H1 (cell line): ENCODE measurements around the gene CFAP65. TPM values are rescaled to one million over a fixed set of nuclear protein-coding genes. Genes with fewer than 3 reads are reported as not detected.
A peak's percentile ranks its signal among the peaks of the same experiment; 100 is the strongest.

ENCODE experiments used
- CTCF ChIA-PET: fragments of 300-600 bp; sonication (Branson Sonifier 250); formaldehyde crosslinking; loops from one replicate; lab custom pipeline; 2021; ENCODE audit not compliant: partially characterized antibody; lab: Charles Lee
- POLR2A ChIA-PET: fragments of 300-600 bp; sonication (Branson Sonifier 250); formaldehyde crosslinking; loops from one replicate; lab custom pipeline; 2021; ENCODE audit warnings: inconsistent platforms; ENCODE audit not compliant: partially characterized antibody; lab: Charles Lee
- DNase-seq, 2 experiments: peaks; one replicate each; pipeline versions ENCODE4 v3.0.0 to v3.0.0-alpha.2; 2010 to 2022; ENCODE audit warnings: low spot score in 2 of 2, low read depth in 1 of 2, mixed read lengths in 1 of 2
- FAIRE-seq: peaks from 2 replicates; lab custom pipeline; 2011; peaks lifted over from hg19 to GRCh38; lab: Jason Lieb, UNC
- H2AFZ ChIP-seq: 2 replicates; pipeline ENCODE4 v1.8.1; 2012; ENCODE audit warnings: low read length, inconsistent platforms
- H2AK5ac ChIP-seq: 2 replicates; pipeline ENCODE4 v1.6.1; 2013; ENCODE audit warnings: low read depth, low read length
- H2BK120ac ChIP-seq: replicated peaks from 2 replicates; pipeline ENCODE3; 2013; ENCODE audit warnings: low read depth, low read length, inconsistent platforms
- H2BK12ac ChIP-seq: 2 replicates; pipeline ENCODE4 v1.6.1; 2013; ENCODE audit warnings: low read depth, low read length
- H2BK15ac ChIP-seq: 2 replicates; pipeline ENCODE4 v1.6.1; 2013; ENCODE audit warnings: low read length
- H2BK20ac ChIP-seq: 2 replicates; pipeline ENCODE4 v1.6.1; 2013; ENCODE audit warnings: low read length
- H2BK5ac ChIP-seq: 2 replicates; pipeline ENCODE4 v1.6.1; 2013; ENCODE audit warnings: low read depth, low read length
- H3K14ac ChIP-seq: 2 replicates; pipeline ENCODE4 v1.6.1; 2013; ENCODE audit warnings: inconsistent platforms; ENCODE audit not compliant: insufficient read length
- H3K18ac ChIP-seq: 2 replicates; pipeline ENCODE4 v1.6.1; 2013; ENCODE audit warnings: low read length; ENCODE audit errors: extremely low read depth
- H3K23ac ChIP-seq: 2 replicates; pipeline ENCODE4 v1.6.1; 2013; ENCODE audit warnings: inconsistent platforms; ENCODE audit not compliant: insufficient read length
- H3K23me2 ChIP-seq: 2 replicates; pipeline ENCODE4 v1.6.1; 2013; ENCODE audit warnings: low read depth, low read length
- H3K27ac ChIP-seq: 2 replicates; pipeline ENCODE4 v1.6.1; 2011; ENCODE audit warnings: low read depth, low read length, inconsistent platforms
- H3K27me3 ChIP-seq, 4 experiments: replicated peaks in 1 of 4; 1 replicate in 1 of 4; 2 replicates in 3 of 4; pipeline versions ENCODE4 v1.6.1 to v1.8.1; 2011 to 2013; ENCODE audit warnings: low read length in 3 of 4, mild to moderate bottlenecking in 3 of 4, inconsistent platforms in 2 of 4, mixed read lengths in 2 of 4, moderate library complexity in 1 of 4; ENCODE audit not compliant: control insufficient read depth in 3 of 4, insufficient read depth in 3 of 4; ENCODE audit errors: extremely low read depth in 1 of 4
- H3K36me3 ChIP-seq, 4 experiments: 2 replicates each; pipeline versions ENCODE4 v1.6.1 to v1.8.1; 2011 to 2013; ENCODE audit warnings: mild to moderate bottlenecking in 4 of 4, low read length in 3 of 4, moderate library complexity in 2 of 4, control low read depth in 1 of 4, inconsistent platforms in 1 of 4; ENCODE audit not compliant: insufficient read depth in 4 of 4, control insufficient read depth in 2 of 4
- H3K4ac ChIP-seq: replicated peaks from 2 replicates; pipeline ENCODE3; 2013; ENCODE audit warnings: low read length, low read depth, mixed read lengths, inconsistent platforms; ENCODE audit not compliant: insufficient read length
- H3K4me1 ChIP-seq, 4 experiments: replicated peaks in 1 of 4; 1 replicate in 1 of 4; 2 replicates in 3 of 4; pipeline versions ENCODE4 v1.6.1 to v1.8.1; 2011 to 2013; ENCODE audit warnings: low read length in 3 of 4, inconsistent platforms in 2 of 4, mixed read lengths in 1 of 4; ENCODE audit not compliant: insufficient read depth in 4 of 4, control insufficient read depth in 3 of 4
- H3K4me2 ChIP-seq, 2 experiments: 2 replicates each; pipeline versions ENCODE4 v1.6.1 to v1.8.1; 2011 to 2013; ENCODE audit warnings: low read depth in 2 of 2, low read length in 2 of 2, control low read depth in 1 of 2, inconsistent platforms in 1 of 2, mild to moderate bottlenecking in 1 of 2; ENCODE audit not compliant: insufficient read depth in 1 of 2
- H3K4me3 ChIP-seq, 4 experiments: fragments of 200-600, 300-600 bp in 1 of 4; sonication (generic), shearing (Covaris generic), sonication (Bioruptor Twin) in 1 of 4; 2 replicates each; pipeline versions ENCODE4 v1.5.1 to v1.8.1; 2011 to 2016; ENCODE audit warnings: low read length in 4 of 4, low read depth in 3 of 4, control low read depth in 2 of 4, inconsistent platforms in 2 of 4, mild to moderate bottlenecking in 2 of 4, mixed read lengths in 1 of 4, moderate library complexity in 1 of 4; ENCODE audit not compliant: insufficient read depth in 2 of 4; ENCODE audit errors: extremely low read depth in 1 of 4
- H3K56ac ChIP-seq: replicated peaks from 2 replicates; pipeline ENCODE3; 2013; ENCODE audit warnings: low read depth, mild to moderate bottlenecking, mixed read lengths, low read length, inconsistent platforms; ENCODE audit not compliant: insufficient read length
- H3K79me1 ChIP-seq: 2 replicates; pipeline ENCODE4 v1.6.1; 2013; ENCODE audit warnings: low read depth, low read length, control low read depth
- H3K79me2 ChIP-seq, 2 experiments: 2 replicates each; pipeline versions ENCODE4 v1.6.1 to v1.8.1; 2012 to 2013; ENCODE audit warnings: low read length in 2 of 2, mild to moderate bottlenecking in 2 of 2, inconsistent platforms in 1 of 2; ENCODE audit not compliant: insufficient read depth in 2 of 2, control insufficient read depth in 1 of 2
- H3K9ac ChIP-seq, 4 experiments: replicated peaks in 1 of 4; 1 replicate in 1 of 4; 2 replicates in 3 of 4; pipeline versions ENCODE4 v1.6.1 to v1.8.1; 2011 to 2013; ENCODE audit warnings: low read depth in 3 of 4, low read length in 3 of 4, control low read depth in 2 of 4, mild to moderate bottlenecking in 2 of 4, moderate library complexity in 2 of 4, inconsistent platforms in 1 of 4; ENCODE audit errors: extremely low read depth in 1 of 4
- H3K9me3 ChIP-seq, 2 experiments: 2 replicates each; pipeline versions ENCODE4 v1.6.1 to v1.8.1; 2012 to 2013; ENCODE audit warnings: mild to moderate bottlenecking in 2 of 2, moderate library complexity in 2 of 2, control low read depth in 1 of 2, inconsistent platforms in 1 of 2, low read depth in 1 of 2, low read length in 1 of 2, mixed read lengths in 1 of 2; ENCODE audit not compliant: insufficient read depth in 2 of 2
- H4K20me1 ChIP-seq, 2 experiments: replicated peaks in 1 of 2; 2 replicates each; pipeline versions ENCODE3 to v1.8.1; 2011 to 2013; ENCODE audit warnings: inconsistent platforms in 2 of 2, low read length in 2 of 2, mild to moderate bottlenecking in 1 of 2; ENCODE audit not compliant: insufficient read depth in 2 of 2, control insufficient read depth in 1 of 2
- H4K5ac ChIP-seq: 2 replicates; pipeline ENCODE4 v1.6.1; 2013; ENCODE audit warnings: low read length, low read depth, mixed read lengths, inconsistent platforms; ENCODE audit not compliant: insufficient read length
- H4K8ac ChIP-seq: 2 replicates; pipeline ENCODE4 v1.8.0; 2013; ENCODE audit warnings: mild to moderate bottlenecking, moderate library complexity, low read length, inconsistent platforms; ENCODE audit not compliant: insufficient read depth; ENCODE audit errors: extremely low read depth
- H4K91ac ChIP-seq: replicated peaks from 2 replicates; pipeline ENCODE3; 2013; ENCODE audit warnings: low read length, mixed read lengths, inconsistent platforms; ENCODE audit not compliant: insufficient read length
- SAP30 ChIP-seq: fragments of 300-600 bp; sonication (generic); IDR thresholded peaks from 2 replicates; pipeline ENCODE4 v1.7.1; 2012; ENCODE audit warnings: low read length, moderate library complexity, mild to moderate bottlenecking, inconsistent platforms; ENCODE audit not compliant: insufficient read depth, insufficient replicate concordance
- SIN3A ChIP-seq, 2 experiments: IDR thresholded peaks in 1 of 2; conservative IDR thresholded peaks in 1 of 2; 2 replicates each; pipeline ENCODE4 v1.6.1; 2011 to 2012; ENCODE audit warnings: low read length in 2 of 2, improper control_type of control experiment in 1 of 2, low read depth in 1 of 2, mild to moderate bottlenecking in 1 of 2
- USF2 ChIP-seq: IDR thresholded peaks from 2 replicates; pipeline ENCODE4 v1.6.1; 2011; ENCODE audit warnings: low read length, improper control_type of control experiment
- WGBS, 2 experiments: shearing (Covaris generic) in 1 of 2; methylation state at CpG; one replicate each; pipeline versions ENCODE4 v1.1.6 to v1.1.7; 2013 to 2015; ENCODE audit warnings: low lambda C conversion rate in 2 of 2, mixed read lengths in 2 of 2, inconsistent platforms in 1 of 2, low coverage in 1 of 2, missing lambda C conversion rate in 1 of 2; ENCODE audit not compliant: insufficient replicate concordance in 2 of 2, insufficient coverage in 1 of 2, insufficient read length in 1 of 2; ENCODE audit errors: extremely low coverage in 1 of 2, missing lambda C conversion rate in 1 of 2; 5-methylcytosine and 5-hydroxymethylcytosine counted together
- polyA plus RNA-seq, 7 experiments: library from polyadenylated mRNA; depleted of rRNA in 3 of 7; stranded (reverse) in 5 of 7; unstranded in 2 of 7; fragments of >200 nt in 5 of 7; fragments of 200-250 nt in 2 of 7; gene quantifications; 1 replicate in 5 of 7; 2 replicates in 1 of 7; 4 replicates in 1 of 7; pipeline versions ENCODE4 v1.2.1 to v1.2.3, GENCODE V29; 2011 to 2013; ENCODE audit warnings: missing spikeins in 2 of 7, mixed read lengths in 2 of 7
- total RNA-seq: library from RNA; stranded (reverse); fragmentation: NEBNext Ultra II Directional; extraction: Animal tissue kit (Norgen Biotek cat#: 25700); gene quantifications from 2 replicates; pipeline ENCODE4 v1.2.1, GENCODE V29; 2021

CFAP65 gene
- total and polyA plus RNA-seq, 2 of the 8 experiments (the other 6 are each of a cell fraction or from before 2014, with no cell fraction given) = 0.19 to 0.45 TPM

GRCh38 chr2:219045937-219046550 is 4.7 kb upstream of the CFAP65 start:
- TF ChIP-seq SAP30 = peak; percentile 70
- TF ChIP-seq SIN3A (conservative IDR thresholded peaks at IDR 0.05 in 1 of 2, IDR thresholded peaks at IDR 0.05 in 1 of 2; ENCODE audit: low read depth in 1 of 2, low read length in 2 of 2) = peak; percentile 88 to 99
- no peak for TF ChIP-seq USF2
- TF ChIP-seq, all 59 proteins: peak for 2
- Histone ChIP-seq H3K18ac (no peak overlapping the region), H2AFZ (no peak overlapping the region), H3K14ac (no peak overlapping the region), H3K4me1 (peaks cover 0 to 3% (median 0%) of the 10 kb centered on the region in 4 experiments; a peak in 1 of 7 replicates), H3K27ac (no peak overlapping the region), H4K5ac (no peak overlapping the region), H3K9ac (no peak overlapping the region), H3K23ac (no peak overlapping the region), H2AK5ac (no peak overlapping the region), H3K4ac (no peak overlapping the region), H2BK20ac (no peak overlapping the region), H3K79me2 (no peaks in the 10 kb centered on the region), H3K56ac (no peak overlapping the region), H2BK12ac (no peak overlapping the region), H4K20me1 (peaks cover 0 to 2% of the 10 kb centered on the region in 2 experiments), H3K36me3 (no peaks in the 10 kb centered on the region), H3K23me2 (no peaks in the 10 kb centered on the region; the same call in 1 of the 2 replicates), H3K27me3 (peaks cover 0 to 12% (median 9%) of the 10 kb centered on the region in 4 experiments; a peak in 4 of 7 replicates), H3K4me2 (no peak overlapping the region), H2BK15ac (no peak overlapping the region), H2BK120ac (no peak overlapping the region), H3K4me3 (no peak overlapping the region), H2BK5ac (no peak overlapping the region), H3K9me3 (no peaks in the 10 kb centered on the region), H3K79me1 (no peaks in the 10 kb centered on the region), H4K8ac (no peak overlapping the region), H4K91ac (no peak overlapping the region)
- DNase-seq = peak in 1 of 2 experiments; percentile 82
- FAIRE-seq = peak; percentile 69
- ChIA-PET POLR2A (no interaction called here), CTCF (interaction anchor here (0.8 to 62.8 kb wide), 7 partner anchors 1 to 113 kb away, joined by 3 to 1777 read pairs (median 5); partner anchors contain the start of genes CFAP65 and IHH)
- WGBS, 2 experiments = 14% methylated on average over 6 of the region's 6 CpGs; no CpG with 5 or more reads in 1 of the 2 experiments
